Activated CD4-positive, alpha-beta T cell treated with anti-CD3 and anti-CD28 coated beads, Interleukin-10, Interleukin-2, amounts not matched to agents 100 ng/mL and 50 ng/mL, durations not matched to agents 16 hours and 8 hours (primary cell): ENCODE measurements around the gene IKBKE.

Experiments
- DNase-seq: peaks from one replicate; pipeline ENCODE4 v3.0.0-alpha.2; 2020

IKBKE gene

DNA sequence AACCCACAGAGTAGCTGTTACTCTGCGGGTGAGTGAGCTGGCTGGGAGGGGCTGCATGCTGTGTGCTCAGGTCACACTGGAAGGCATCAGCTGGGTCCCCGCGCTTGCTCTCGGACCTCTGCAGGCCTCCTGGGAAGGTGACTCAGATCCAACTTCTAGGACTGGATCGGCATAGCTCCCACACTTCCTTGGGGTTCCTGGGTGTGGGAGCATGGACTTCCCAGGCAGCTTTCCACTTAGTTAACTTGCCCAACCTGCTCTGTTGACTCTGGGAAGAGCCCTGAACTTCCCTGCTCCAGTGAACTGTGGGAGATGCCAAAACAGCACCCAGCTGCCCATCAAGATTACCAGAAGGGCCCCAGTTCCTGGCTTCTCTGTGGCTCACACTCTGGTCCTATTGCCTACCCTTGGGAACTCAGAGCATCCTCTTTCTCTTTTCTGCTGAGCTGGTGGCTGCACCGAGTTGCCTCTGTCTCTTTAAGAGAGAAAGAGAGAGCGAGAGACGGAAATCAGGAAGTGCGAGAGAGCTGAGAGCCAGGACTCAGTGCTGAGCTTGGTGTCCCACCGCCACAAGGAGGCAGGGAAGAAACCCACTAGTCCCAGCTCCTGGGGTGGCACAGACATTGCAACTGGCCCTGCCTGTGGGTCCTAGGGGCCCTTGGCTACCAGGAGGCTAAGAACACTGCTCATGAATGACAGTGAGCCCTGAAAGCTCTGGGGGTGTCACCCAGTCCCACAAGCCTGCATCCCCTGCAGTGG, at the start of gene IKBKE:
IKBKE (plus strand) TSS at position 544 of the 759 bp plus-strand sequence. CDS start 2,752 bp downstream, outside the sequence.
- peak; percentile 80 for DNase-seq

DNA sequence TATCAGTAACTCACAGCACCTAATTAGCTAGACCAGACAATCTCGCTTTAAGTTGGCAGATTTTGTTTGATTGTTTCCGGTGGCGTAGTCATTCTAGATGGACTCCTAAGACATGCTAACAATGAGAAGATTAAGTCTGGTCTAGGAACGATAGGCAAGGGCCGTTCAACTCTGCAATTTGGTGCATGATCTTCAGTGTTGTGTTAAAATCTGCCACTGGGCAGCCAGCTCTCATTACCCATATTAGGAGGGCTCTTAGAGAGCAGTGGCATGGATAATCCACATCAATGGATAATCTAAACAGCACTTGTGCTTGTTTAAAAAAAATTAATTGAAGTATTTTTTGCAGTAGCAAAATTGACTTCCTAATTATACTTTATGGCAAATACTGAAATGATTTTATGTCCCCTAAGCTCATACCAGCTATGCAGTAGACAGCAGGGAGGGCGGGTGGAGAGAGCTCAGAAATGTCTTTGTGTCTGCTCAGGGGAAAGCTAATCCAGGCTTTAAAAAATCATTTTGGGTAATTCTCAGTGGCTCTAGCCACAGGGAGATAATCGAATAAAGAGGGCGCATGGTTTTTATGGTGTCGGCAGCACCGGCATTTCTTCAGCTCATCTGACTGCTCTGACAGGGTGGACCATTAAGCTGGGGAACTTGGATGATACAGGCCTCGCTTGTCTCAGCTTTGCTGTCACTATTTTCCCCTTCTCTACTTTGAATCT, 48.5 kb upstream of the IKBKE start:
- DNase-seq = no peak

DNA sequence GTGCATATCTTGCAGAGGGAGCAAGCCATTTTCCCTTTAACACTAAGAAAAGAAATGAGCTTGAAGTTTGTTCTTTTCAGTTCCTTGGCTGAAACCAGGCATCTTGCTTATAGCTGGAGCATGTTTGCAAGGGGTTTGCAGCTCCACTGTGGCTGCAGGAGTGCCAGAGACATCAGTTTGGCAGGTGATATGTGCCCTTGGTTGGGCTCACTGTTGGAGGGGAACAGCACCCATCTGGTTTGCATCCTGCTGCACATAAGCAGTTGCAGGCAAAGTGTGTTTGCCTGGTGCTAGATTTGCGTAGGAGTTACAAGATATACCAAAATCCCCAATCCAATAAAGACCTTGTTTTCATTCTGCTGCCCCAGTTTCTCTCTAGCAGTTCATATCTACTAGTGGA, 47.8 kb upstream of the IKBKE start:
- no peak for DNase-seq

DNA sequence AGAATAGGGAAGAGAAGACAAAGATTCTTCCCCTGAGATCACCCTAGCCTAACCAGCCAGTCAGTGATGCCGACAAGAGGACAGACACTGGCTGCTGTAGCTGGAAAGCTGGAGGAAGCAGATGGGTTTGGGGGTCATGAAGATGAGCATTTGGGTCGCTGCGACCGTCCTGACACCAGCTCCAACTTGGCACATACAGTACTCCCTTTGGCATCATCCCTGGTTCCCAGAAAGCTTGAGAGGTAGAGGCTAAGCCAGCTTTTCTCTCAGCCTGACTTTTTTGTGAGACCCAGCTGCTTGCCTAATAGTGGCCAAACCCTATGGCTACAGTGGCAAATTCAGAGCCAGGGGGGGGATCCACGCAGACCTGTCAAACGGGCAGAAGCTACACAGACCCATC, 43.0 kb upstream of the IKBKE start:
- no peak for DNase-seq

DNA sequence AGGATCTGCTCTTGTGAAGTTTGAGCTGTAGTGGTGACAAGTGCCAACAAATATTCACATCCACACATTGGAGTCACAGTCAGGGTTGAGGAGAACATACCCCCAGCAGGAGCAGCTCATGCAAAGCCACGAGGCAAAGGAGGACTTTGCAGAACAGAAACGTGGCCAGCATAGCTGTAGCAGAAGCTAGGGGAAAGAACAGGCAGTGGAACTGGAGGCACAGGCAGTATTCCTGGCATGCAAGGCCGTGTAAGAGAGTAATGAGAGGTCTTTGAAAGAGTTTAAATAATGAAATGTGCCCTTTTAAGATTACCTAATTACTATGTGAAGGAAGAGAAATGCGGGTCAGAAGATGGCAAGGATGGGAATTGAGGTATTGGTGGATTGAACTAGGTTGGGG, 40.9 kb upstream of the IKBKE start:
- no peak for DNase-seq

DNA sequence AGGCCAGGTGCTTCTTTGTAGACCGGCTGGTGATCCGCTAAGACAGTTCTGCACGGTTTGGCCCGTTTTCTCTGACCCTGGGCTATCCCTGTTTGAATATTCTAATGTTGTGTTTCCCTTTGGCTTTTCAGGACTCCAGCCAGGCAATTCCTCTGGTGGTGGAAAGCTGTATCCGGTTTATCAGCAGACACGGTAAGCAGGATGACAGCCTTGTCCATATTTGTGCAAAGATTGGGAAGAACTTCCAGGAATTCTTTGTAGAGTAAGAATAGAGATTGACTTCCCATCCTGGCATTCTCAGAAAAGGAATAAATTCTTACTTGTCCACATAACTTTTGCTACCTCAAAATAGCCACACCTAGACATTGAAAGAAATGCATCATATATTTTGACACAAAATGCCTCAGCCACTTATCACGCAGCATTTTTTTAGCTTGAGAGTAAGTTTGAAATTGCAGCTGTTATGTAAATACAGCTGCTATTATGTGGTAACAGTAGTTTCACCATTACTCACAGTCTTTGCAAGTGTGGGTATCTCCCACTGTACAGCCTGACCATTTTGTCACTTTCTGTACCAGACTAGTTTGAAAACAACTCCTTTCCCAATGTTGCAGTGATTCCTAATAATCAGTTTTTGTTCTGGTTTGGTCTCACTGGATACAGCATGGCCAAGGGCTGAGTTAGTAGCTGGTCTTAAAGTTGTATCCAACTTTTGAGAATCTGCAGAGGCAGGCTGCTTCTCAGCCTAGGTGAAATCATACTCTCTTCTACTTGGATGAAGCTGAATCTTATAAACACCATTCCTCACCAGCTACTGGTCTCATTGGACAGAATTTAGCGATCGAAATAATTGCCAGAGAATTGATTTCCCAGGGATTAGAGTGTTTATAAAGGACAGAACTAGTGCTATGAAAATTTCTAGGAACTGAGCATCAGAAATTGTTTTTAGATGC, 40.0 kb upstream of the IKBKE start:
- DNase-seq = peak; percentile 69

DNA sequence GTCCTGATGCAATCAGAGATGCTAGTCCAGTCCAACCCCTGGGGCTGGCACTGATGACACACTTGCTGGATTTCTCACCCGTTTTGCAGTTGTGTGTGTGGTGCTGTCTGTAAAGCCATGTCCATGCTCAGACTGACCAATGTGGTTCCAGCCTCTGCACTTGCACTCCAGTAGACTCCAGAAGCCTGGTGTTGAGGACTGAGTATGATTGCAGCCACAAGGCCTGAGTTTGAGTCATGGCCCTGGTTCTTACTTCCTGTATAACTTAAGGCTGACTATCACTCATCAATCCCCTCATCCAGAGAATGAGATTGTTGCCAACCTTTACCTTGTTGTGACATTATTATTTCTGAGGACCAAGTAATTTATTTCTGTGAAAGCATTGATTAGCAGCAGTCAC, 34.8 kb upstream of the IKBKE start:
- DNase-seq = peak; percentile 59

DNA sequence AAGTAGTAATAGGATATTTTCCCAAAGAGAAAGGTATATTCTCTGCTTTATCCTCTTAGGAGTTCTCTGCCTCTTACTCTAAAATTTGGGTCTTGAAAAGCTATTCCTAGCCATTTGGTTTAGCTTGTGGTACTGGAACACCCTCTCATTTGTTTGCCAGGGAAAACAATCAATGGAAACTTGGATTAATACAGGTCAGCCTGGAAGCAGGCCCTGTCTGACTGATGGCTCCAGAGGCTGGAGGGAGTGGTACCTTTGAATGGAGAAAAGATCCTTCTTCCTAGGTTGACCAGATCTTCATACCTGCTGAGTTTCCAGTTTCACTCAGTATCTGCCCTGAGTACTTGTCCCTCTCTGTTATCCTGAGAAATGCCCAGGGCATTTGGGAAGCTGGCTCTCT, 31.7 kb upstream of the IKBKE start:
- DNase-seq = no peak

DNA sequence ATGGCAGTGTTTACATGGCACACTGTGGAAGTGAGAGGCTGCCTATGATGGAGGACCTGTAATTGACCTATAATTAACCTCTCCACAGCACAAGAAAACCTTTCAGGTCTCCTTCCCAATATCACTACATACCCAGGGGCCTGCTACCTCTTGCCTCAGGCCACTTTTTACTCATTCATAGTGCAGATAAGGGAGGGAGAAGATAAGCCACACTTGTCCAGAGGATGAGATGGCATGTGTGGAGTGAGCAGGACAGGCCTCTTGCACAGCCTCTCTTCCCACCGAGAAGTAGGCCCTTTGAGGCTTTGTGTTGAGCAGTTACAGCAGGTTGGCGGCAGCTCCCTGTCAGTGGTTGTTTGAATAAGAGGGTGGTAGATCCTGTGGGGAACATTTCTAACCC, 31.1 kb upstream of the IKBKE start:
- DNase-seq = no peak

DNA sequence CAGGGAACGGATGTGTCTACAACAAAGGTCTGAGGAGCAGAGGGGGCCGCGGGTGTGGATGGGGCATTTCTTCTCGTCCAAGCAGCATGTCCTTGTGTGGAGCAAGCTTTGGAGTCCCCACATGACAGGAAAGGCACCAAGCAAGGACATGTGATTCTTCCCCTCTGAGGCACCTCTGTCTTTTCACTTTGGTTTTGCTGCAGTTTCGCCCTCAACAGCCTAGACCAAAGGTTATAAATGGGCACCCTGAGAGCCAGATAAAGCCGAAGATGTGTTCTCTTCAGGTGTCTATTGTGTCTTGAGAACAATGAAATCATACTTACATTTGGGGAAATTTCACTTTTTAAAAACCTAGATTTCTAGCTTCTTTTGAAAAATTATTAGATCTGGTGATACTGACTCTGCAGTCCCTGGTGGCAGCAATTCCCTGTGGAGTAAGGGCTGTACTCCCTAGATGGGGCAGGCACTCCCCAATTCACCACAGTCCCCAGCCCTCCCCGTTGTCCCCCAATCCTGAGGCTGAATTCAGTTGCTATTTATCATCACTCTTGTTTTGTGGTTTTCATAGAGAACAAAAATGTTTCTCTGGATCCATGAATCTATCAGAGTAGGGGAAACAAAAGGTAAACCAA, 28.8 kb upstream of the IKBKE start:
- DNase-seq = no peak

DNA sequence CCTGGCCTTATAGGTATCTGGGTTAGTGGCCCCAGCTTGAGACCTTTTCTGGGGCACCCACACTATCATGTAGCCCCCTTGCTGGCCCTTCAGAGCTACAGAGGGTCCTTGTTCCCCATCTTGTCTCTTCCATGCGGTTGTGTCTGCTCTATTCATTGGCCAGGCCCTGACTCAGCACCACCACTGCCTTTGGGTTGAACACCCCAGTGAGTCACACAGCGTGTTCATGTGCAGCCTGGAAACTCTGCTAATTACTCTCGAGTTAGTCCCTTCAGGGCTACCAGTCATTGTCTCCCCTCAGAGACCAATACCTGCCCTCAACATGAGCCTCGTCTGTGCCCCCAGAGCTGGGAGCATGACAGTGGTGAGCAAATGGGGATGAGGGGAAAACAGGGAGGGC, 28.2 kb upstream of the IKBKE start:
- DNase-seq = peak; percentile 34

DNA sequence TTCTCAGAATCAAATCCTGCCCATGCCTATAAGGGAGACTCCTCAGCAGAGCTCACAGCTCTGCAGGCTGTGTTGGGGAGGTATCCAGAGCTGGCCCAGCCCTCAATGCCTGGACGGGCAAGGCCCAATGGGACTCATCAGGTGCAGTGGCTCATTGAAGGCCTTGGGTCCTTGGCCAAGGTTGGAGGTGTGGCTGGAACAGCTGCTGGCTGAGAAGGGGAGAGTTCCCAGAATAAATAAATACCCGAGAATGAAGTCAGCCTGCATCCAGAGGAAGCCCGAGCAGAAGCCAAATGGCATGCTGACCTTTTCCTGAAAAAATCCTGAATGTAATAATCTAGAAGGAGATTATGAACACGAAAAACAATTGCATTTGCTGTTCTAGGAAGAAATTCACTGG, 25.2 kb upstream of the IKBKE start:
- no peak for DNase-seq

DNA sequence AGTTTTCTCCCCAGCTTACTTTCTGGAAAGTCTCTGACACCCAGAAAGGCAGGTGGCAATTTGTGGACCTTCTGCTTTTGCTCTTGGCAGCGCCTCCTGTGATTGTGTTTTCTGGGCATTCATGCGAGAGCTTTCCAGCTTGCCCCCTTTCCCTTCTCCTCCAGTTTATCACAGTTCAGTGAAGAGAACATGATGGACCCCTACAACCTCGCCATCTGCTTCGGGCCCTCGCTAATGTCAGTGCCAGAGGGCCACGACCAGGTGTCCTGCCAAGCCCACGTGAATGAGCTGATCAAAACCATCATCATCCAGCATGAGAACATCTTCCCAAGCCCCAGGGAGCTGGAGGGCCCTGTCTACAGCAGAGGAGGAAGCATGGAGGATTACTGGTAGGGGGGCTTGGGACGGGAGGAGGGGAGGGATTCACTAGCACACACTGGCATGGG, 24.3 kb upstream of the IKBKE start:
- DNase-seq = no peak

DNA sequence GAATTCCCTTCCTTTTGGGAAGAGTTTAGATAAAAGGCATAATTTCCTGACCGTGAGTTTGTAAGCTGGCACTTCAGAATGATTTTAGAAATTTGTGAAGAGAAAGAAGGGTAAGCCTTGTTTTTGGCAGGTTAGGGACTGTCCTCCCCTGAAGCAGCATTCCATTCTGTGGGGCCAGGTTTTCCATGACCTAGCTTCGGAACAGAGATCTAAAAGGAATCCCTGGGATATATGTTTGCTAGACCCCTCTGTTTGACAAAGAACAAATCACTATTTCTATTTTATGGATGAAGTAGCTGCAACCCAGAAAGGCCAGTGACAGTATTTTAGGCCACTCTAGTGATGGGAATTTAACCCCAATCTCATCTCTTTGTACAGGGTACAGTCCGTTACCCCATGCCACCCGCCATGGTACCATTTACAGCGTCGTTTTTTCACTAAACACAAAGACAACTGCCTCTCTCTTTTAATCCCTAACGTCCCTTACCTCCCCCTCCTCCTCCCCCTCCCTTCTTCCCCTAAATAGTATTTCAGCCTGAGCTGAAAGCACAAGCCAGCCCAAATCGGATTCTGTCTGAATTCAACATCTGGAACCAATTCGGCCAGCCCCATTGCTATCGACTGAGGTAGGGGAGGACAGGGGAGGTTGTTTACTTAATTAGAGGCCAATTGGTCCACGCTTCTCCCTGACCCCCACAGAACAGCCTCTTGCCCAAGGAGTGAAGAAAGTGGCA, 23.4 kb upstream of the IKBKE start:
- DNase-seq = no peak

DNA sequence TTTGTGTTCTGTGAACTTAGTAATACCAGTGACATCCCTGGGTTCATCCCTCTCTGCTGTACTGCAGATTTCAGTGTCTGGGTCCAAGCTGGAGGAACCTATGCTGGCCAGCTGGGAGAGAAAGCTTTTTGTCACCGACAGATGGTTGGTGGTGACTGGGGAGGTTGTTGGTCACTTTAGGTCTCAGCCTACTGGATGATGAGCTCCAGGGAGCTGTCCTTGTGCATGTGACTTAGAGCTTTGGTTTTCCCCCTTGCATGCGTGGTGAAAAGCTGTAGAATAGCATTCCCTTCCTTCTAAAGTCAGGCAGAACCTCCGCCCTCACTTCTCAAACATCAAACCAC, 22.9 kb upstream of the IKBKE start:
- no peak for DNase-seq

DNA sequence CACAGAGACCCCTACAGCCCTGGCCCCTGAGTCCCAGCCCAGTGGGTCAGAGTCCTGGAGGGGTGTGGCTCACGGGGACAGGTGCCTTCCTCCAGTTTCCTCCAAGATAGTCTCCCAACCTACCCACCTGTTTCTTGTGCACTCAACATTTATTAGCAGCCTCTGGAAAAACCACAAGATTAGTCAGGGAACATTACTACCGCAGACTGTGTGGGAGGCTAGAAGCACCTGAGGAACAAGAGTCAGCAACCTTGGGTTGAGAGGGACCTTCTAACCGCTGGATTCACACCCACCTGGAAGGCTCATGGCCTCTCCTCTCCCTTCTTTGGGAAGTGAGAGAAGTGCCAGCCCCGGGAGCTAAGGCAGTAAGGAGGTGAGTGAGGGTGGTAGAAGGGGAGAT, 22.5 kb upstream of the IKBKE start:
- no peak for DNase-seq

DNA sequence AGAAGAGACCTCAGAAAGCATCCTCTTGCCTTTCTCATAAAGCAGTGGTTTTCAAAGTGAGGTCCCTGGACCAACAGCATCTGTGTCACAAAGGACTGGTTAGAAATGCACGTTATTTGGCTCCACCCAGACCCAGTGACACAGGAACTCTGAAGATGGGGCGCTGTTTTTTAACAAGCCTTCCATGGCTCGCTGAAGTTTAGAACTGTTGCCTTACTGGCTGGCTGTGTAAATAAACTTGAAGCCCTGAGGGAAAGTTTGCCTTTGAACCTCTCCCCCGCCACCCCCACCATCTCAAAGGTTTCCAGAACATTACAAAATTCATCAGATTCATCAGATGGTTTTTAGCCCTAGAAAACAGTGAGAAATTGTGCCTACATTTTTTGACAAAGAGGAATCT, 21.8 kb upstream of the IKBKE start:
- DNase-seq = no peak

DNA sequence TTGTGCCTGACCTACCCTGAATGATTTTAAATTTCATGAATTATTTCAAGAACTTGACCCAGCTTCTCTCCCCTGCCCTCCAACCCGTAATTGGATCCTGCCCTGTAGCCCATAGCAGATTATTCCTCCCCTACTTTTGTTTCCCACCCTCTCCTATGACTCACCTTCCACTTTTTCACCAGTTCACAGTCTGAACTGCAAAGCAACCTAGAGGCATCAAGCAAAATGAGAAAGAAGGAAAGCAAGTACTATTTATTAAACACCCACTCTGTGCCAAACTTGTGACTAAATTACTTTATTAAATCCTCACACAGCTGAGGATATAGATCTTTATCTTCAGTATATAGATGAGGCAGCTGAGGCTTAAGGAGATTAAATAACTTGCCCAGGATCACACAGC, 20.7 kb upstream of the IKBKE start:
- DNase-seq = no peak

DNA sequence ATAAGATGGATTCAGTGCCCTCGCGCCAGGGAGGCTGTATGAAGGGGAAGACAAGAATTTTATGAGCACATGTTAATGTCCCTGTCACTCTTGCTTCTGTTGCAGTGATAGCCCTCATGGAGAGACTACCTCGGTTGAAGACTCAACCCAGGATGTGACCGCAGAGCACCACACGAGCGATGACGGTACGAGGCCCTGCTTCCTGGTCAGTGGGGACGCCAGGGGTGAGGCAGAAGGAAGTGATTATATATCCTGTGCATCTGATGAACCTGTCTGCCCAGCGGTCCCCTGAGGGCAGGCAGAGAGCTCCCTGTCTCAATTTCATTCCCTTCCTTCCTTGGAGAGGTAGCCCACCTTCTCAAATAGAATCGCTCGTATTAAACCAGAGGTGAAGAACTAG, 20.0 kb upstream of the IKBKE start:
- no peak for DNase-seq

DNA sequence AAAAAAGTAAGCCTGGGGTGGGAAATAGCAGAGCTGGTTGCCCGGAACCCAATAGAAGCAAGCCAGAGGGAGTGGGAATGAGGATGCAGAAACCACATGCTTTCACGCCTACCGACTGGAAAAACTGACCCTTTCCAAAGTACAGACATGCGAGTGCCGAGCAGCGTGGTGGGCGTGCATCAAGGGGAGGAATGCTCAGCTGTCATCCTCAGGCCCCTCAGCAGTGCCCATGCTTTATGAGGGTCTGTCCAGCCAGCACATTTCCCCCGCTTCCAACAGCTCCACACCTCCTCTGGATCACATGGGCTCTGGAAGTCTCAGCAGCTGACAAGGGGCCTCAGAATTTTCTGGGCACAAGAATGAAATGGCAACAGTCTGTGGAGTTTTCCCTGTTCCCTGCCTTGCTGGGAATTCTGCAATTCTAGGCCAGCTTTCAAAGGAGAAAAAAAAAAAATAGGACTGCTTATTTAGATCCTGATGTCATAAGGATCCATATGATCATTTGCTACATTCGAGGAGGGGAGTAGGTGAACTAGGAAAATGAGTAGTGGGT, 19.1 kb upstream of the IKBKE start:
- DNase-seq = no peak

DNA sequence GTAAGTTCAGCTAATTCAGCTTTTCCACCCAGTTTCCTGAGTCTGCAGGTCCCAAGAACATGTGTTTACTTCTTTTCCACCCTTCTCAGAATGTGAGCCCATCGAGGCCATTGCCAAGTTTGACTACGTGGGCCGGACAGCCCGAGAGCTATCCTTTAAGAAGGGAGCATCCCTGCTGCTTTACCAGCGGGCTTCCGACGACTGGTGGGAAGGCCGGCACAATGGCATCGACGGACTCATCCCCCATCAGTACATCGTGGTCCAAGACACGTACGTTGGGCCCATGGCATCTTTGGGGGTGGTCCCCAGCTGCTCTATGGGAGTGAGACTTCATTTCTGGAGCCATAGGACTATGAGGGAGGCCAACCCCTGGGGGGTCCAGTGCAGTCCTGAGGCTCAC, 17.2 kb upstream of the IKBKE start:
- DNase-seq = no peak

DNA sequence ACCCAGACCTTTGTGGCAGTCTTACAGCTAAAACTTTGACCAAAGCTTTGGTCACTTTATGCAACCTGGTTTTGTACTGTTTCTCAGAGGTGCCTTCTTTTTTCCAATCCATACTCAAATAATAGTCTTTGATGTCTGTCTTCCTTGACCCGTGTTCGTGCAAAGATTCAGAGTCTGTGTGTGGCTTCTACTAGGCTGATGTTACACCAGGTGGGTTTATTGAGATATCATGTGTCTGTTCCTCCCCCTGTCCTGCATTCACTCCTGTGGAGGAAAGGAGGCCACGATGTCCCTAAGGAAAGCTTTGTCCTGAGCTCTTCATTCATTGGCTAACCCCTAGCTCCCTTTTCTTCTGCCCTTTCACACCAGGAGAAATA, 15.0 kb upstream of the IKBKE start:
- DNase-seq = no peak
